ENCODE measurements around the gene PDZRN3. TPM values are rescaled to one million over a fixed set of nuclear protein-coding genes. Genes with fewer than 3 reads are reported as not detected.

Gene PDZRN3
- total and polyA plus RNA-seq, 2 experiments from 2014 or later: 7.5 to 14.0 TPM

GRCh38 chr3:73668391-73668790 is 43.6 kb upstream of the PDZRN3 start:
- H3K36me3 ChIP-seq (ENCODE audit: insufficient read depth): no peaks in the 10 kb centered on the region

DNA sequence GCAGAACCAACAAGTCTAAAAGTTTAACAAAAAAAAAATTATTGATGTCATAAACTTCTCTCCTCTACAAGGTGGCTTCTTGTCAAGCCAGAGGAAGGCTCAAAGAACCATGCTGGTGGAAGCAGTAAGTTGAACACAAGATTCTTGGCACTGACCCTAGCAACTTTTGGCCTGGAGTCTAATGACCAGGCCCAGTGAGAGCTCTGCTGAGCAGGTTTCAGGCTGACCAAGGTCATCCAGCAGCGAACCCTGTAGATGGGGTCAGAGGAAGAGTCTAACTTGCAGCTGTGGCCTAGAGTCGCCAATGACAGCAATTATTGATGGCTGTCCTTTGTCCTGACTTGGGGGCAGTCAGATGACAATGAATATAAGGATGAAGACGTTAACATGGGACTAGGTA is 43.1 kb upstream of the PDZRN3 start:
- Histone ChIP-seq H3F3A (replicated peaks; ENCODE audit: low read depth) (no peaks in the 10 kb centered on the region), H3K4me3 (no peak overlapping the region), H4K20me1 (replicated peaks; ENCODE audit: insufficient read depth) (no peaks in the 10 kb centered on the region), H3K36me3 (ENCODE audit: insufficient read depth) (no peaks in the 10 kb centered on the region), H3K9me2 (ENCODE audit: insufficient read depth) (no peaks in the 10 kb centered on the region), H3K4me2 (no peak overlapping the region; the same call in 1 of the 2 replicates), H3K27me3 (ENCODE audit: insufficient read depth) (no peaks in the 10 kb centered on the region), H2AFZ (no peak overlapping the region), H3K27ac (ENCODE audit: low read depth) (no peak overlapping the region), H3K4me1 (ENCODE audit: insufficient read depth) (peaks cover 44% of the 10 kb centered on the region), H3K79me2 (replicated peaks; ENCODE audit: insufficient read depth) (no peaks in the 10 kb centered on the region)
- DNase-seq (ENCODE audit: low spot score) (no peak), ATAC-seq (peak; percentile 28; the same call in 2 of the 3 replicates)
- peaks cover 2% of the 10 kb centered on the region for H3K27me3 Mint-ChIP-seq (ENCODE audit: insufficient read depth, low read depth, poor library complexity)
- peaks cover 44% of the 10 kb centered on the region for H3K4me1 Mint-ChIP-seq
- no peak overlapping the region for H3K27ac Mint-ChIP-seq
- H3K4me3 Mint-ChIP-seq: no peak overlapping the region
- no peak for TF ChIP-seq STAT1 (IDR thresholded peaks at IDR 0.05; ENCODE audit: unreplicated experiment)
- TF ChIP-seq CTCF (conservative IDR thresholded peaks at IDR 0.05; ENCODE audit: low read depth in 2 of 2): no peak
- TF ChIP-seq JUNB (IDR thresholded peaks at IDR 0.05; ENCODE audit: unreplicated experiment): no peak
- TF ChIP-seq POLR2AphosphoS5 (IDR thresholded peaks at IDR 0.05; ENCODE audit: low read depth): no peak
- TF ChIP-seq NANOG (IDR thresholded peaks at IDR 0.05; ENCODE audit: borderline replicate concordance): no peak
- TF ChIP-seq EZH2phosphoT487 (IDR thresholded peaks at IDR 0.05; ENCODE audit: unreplicated experiment): no peak
- no peak for TF ChIP-seq ETS1 (IDR thresholded peaks at IDR 0.05)
- H3K36me3 Mint-ChIP-seq (ENCODE audit: low read depth): no peaks in the 10 kb centered on the region
- no peaks in the 10 kb centered on the region for H3K9me3 Mint-ChIP-seq

More at GRCh38 chr3:73668391-73668790, 43.6 kb upstream of the PDZRN3 start:
- H3K4me1 ChIP-seq (ENCODE audit: insufficient read depth): peaks cover 49% of the 10 kb centered on the region
- TF ChIP-seq NANOG (IDR thresholded peaks at IDR 0.05; ENCODE audit: borderline replicate concordance) (no peak), JUNB (IDR thresholded peaks at IDR 0.05; ENCODE audit: unreplicated experiment) (no peak), ETS1 (IDR thresholded peaks at IDR 0.05) (no peak)
- H3K36me3 Mint-ChIP-seq (ENCODE audit: low read depth): no peaks in the 10 kb centered on the region
- H3K4me1 Mint-ChIP-seq: peaks cover 49% of the 10 kb centered on the region
- no peaks in the 10 kb centered on the region for H3K9me3 Mint-ChIP-seq
- H3K27me3 ChIP-seq (ENCODE audit: insufficient read depth): no peaks in the 10 kb centered on the region
- H3K4me3 ChIP-seq: no peak overlapping the region
- DNase-seq (ENCODE audit: low spot score) (no peak), ATAC-seq (peak; percentile 60)
- H3K4me2 ChIP-seq: peak overlapping the region; percentile 7; the same call in 1 of the 2 replicates
- no peaks in the 10 kb centered on the region for H3K9me2 ChIP-seq (ENCODE audit: insufficient read depth)
- H3F3A ChIP-seq (replicated peaks; ENCODE audit: low read depth): no peaks in the 10 kb centered on the region
- no peak overlapping the region for H2AFZ ChIP-seq
- no peaks in the 10 kb centered on the region for H3K79me2 ChIP-seq (replicated peaks; ENCODE audit: insufficient read depth)
- H3K4me3 Mint-ChIP-seq: no peak overlapping the region
- H3K27ac Mint-ChIP-seq: peak overlapping the region; percentile 1; the same call in 1 of the 2 replicates
- H4K20me1 ChIP-seq (replicated peaks; ENCODE audit: insufficient read depth): no peaks in the 10 kb centered on the region
- H3K27ac ChIP-seq (ENCODE audit: low read depth): no peak overlapping the region
- H3K27me3 Mint-ChIP-seq (ENCODE audit: insufficient read depth, low read depth, poor library complexity): no peaks in the 10 kb centered on the region
